Cardiac septum (tissue), 1 donor: ENCODE measurements around the gene EDC3. TPM values are rescaled to one million over a fixed set of nuclear protein-coding genes. Genes with fewer than 3 reads are reported as not detected.
"Not testable (repeated sequence)": the region's sequence is repeated elsewhere in the genome, so short reads cannot be mapped to it uniquely, and the experiment has no call there.

Experiments
- DNase-seq: peaks from one replicate; pipeline ENCODE4 v3.0.0-alpha.2; 2020; ENCODE audit warnings: low spot score
- intact Hi-C: fragments of 100-400 bp; cut with DNase I; formaldehyde crosslinking; loops from one replicate; pipeline ENCODE4 v1.14.0; 2022
- total RNA-seq: library from RNA; stranded (reverse); fragmentation: NEBNext Ultra II Directional; extraction: Animal tissue kit (Norgen Biotek cat#: 25700); gene quantifications from one replicate; pipeline ENCODE4 v1.2.1, GENCODE V29; 2021
- donor health status: DM: no; HTN: no; CAD: no.

The EDC3 gene
- total RNA-seq, 1 donor from 2014 or later: 17.8 TPM

DNA sequence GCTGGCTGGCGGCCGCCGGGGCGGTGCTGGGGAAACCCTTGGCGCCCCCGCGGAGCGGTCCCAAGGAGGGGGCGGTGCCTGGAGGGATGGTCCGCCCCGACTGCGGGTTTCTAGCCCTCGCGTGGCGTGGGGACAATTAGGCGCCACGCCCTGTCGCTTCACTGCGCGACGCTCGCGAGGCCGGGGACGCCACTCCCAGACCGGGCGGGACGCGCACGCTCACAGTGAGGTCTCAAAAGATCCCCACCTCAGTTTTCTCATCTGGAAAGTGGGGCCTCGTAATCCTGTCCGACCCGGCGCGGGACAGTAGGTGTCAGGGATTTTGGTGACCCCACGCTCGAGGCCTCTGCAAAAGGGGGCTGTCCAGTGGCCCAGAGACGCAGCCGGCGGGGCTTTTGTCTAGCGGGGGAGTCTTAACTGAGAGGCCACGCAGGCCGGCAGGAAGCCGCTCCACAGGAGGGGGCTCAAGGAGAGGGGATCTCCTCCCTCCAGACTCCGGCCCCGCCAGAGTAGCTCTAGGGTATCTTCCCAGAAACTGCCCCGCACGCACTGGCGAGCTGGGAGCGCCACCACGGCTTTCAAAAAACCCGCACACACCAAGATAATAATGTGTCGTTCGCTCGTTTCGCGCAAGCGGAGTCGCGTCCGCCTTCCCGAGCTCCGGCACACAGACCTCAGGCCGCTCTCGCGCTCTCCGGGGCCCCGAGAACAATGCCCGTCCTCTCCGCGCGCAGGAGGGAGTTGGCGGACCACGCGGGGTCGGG lies 80.9 kb downstream of the EDC3 start:
- intact Hi-C loops: loop anchor here (2.0 kb wide), 2 partner anchors 74 to 154 kb away; partner anchors contain the start of genes ARID3B and UBL7
- DNase-seq: peak; percentile 91

GRCh38 chr15:74613953-74614743 lies 81.7 kb downstream of the EDC3 start:
- intact Hi-C loops: loop anchor here (2.0 kb wide), 2 partner anchors 73 to 153 kb away; partner anchors contain the start of genes ARID3B and UBL7
- DNase-seq: no peak

GRCh38 chr15:74613089-74613952 lies 82.5 kb downstream of the EDC3 start:
- intact Hi-C loops: no loop called here
- no peak for DNase-seq

DNA sequence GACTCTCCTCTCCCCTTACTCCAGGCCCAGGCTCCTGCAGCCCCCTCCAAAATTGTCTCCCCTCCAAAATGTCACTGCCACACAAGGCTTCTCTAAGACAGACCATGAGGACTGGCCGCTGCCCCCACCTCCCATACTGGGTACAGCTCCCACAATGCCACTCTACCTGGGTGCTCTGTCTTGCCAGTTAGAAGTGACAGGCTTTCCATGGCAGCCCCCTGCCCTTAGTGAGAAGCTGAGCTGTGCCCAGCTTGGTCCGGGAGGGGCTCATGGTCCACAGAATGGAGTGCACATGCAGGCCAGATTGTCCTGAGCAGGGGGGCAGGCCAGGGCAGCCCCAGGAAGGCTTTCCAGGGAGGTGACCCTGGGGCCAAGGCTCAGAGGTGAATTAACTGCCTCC lies 83.1 kb downstream of the EDC3 start:
- DNase-seq: no peak
- intact Hi-C loops: no loop called here

- no peak for DNase-seq
- intact Hi-C loops: no loop called here
Observed at GRCh38 chr15:74611834-74612233, 84.0 kb downstream of the EDC3 start.

GRCh38 chr15:74611341-74611740 lies 84.5 kb downstream of the EDC3 start:
- intact Hi-C loops: no loop called here
- DNase-seq: no peak

DNA sequence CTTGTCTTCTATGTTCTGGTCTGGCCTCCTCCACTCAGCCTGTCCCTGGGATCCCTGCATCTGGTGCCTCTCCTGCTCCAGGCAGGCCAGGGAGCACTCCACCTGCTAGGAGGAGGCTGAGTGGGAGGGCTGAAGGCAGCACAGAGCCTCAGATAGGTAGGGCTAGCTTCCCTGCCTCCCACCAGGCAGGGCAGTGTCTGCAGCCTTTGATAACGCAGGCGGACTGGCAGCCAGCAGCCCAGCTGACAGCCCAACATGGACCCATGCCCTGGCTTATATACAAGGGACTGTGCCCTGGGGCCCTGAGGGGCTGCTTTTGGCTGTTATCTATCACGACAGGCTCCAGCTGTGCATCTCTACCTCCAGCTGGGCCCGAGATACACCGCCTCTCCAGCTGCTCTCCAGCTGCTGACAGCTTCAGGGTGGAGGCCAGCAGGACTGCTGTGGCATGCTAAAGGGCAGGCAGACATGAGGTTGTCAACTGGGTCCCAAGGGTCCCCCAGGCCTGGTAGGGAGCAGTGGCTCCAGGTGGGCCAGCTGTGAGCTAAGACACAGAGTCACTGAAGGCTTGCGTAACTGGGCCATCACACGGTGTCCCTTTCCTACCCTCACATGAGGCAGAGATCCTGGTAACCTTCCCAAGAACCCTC lies 85.4 kb downstream of the EDC3 start:
- intact Hi-C loops: no loop called here
- no peak for DNase-seq

DNA sequence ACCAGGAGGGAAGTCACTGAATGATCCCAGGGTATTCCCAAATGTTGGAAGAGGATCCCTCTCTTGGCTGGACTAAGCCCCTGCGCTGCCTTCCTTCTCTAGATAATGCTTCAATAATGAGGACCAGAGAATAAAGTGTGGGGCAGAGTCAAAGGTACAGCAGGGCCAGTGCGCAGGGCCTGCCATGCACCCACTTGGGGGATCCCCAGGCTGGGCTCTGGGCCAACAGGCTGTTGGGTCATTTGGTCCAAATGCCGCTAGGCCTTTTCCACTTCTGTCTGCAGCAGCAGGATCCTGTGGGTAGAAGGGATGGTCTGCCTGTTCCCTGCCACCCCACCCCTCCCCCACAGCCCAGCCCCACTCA lies 85.9 kb downstream of the EDC3 start:
- DNase-seq: no peak
- intact Hi-C loops: no loop called here

GRCh38 chr15:74608786-74609185 lies 87.0 kb downstream of the EDC3 start:
- DNase-seq: no peak
- intact Hi-C loops: no loop called here

- DNase-seq: no peak
- intact Hi-C loops: no loop called here
Observed at GRCh38 chr15:74605795-74606150, 90.1 kb downstream of the EDC3 start.

GRCh38 chr15:74604983-74605794 lies 90.6 kb downstream of the EDC3 start:
- no peak for DNase-seq
- intact Hi-C loops: no loop called here

DNA sequence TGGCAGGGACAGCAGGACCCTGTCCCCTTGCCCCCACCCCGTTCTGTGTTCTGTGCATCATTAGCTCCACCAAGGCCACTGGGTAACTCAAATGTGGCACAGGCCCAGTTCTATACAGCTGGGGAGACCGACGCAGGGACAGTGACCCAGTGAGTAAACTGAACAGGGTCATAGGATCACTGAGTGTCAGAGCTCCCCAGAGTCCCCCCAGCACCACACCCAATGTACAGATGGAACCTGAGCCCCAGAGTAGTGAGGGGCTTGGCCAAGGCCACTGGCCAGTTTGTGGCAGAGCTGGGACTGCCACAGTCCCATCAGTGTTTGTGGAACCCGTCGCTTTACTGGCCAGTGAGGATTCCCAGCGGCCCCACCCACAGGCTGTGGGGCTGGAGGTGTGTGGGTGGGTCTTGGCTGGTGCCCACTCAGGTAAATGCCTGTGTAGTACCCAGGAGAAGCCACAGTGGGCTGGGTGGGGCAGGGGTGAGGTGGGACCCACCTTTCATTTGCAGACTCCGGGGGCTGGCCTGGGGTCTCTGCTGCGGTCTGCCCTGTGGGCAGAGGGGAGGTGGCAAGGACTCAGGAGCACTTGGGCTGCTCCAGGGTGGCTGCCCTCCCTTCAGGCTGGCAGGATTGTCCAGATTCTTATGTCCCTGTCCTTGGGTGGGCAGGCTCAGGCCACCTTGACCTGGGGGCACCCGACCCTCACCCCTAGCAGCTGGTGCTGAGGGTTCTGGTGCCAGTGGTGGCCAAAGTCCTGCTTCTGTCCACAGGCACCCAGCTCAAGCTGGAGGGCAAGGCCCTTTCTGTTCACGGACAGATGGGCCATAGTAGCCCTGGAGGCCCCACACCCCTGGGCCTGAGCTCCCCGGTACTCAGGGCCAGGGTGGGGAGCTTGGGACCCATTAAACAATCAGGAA lies 91.8 kb downstream of the EDC3 start:
- DNase-seq: no peak
- intact Hi-C loops: no loop called here

DNA sequence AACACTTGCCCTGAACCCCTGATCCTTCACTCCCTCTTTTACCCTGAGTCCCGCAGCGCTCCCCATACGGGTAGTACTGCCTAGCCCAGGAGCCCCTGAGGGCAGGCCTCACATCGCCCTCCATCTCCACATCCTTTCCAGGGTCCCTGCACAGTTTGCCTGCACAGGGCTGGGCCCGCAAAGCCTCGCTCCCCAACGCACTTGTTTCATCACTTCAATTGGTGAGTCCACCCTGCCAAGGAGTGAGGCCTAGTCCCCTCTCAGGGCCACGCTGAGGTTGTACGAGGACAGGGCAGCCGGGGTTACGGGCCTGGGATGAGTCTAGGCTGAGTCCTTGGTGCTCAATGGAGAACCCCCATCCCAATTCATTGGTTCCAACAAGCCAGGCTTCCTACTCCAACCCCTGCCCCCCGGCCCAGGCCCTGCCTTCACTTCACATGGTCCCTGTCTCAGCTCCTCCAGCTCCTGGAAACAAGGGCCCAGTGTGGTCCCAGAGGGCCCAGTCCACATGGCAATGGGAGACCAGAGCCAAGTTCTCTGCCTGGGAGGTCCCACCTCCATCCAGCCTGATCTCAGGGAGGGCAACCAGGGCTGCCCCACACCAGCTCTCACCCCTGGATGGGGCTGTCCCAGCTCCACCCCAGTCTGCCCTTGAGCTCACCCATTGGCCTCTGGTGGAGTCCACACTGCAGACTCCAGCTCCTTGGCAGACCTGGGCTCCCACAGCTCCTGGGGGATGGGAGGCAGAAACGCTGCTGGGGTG lies 92.6 kb downstream of the EDC3 start:
- DNase-seq: no peak
- intact Hi-C loops: no loop called here

GRCh38 chr15:74599156-74599555 lies 96.7 kb downstream of the EDC3 start:
- DNase-seq: no peak
- intact Hi-C loops: no loop called here

DNA sequence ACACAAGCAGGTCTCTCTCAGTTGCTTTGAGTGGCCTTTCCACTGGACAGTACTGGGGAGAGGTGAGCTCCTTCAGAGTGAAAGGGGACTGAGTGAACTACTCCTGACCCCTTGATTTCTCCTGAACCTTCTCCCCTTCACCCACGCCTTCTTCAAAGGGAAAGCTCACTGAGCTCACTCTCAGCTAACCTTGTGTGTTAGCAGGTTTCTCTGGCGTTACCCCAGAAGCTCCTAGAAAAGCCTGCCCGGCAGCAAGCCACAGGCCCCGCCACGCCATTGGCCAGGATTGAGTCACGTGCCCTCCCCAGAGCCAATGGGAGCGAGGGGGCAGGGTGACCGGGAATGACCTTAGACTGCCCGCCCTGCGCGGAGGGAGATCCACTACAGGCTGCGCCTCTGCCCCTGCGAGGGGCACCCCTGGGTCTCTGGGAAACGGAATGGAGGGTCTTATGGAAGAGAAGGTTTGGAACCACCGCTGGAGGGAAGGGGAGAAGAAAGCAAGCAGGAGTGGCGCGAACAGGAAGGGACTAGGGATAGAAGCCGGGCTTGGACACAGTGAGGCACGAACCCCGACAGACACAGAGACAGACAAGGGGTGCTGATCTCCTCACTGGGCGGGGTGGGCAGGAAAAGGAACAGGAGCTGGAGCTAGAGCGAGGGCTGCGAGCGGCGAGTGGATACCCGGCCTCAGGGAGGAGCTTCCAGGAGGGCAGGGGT lies 97.5 kb downstream of the EDC3 start:
- DNase-seq: peak; percentile 99
- intact Hi-C loops: no loop called here

- intact Hi-C loops, DNase-seq: not testable (repeated sequence)
Observed at GRCh38 chr15:74597146-74597705, 98.6 kb downstream of the EDC3 start.
